MCF 10A (cell line): ENCODE data around the gene GNB1L. TPM values are rescaled to one million over a fixed set of nuclear protein-coding genes. Genes with fewer than 3 reads are reported as not detected.

Experiments
- BruUV-seq: library from RNA; stranded (reverse); fragments of 400-500 nt; replicated peaks from 2 replicates; lab custom pipeline; 2021; lab: Mats Ljungman, UMichigan
- CTCF ChIA-PET: fragments of 300-600 bp; sonication (Branson Sonifier 250); formaldehyde crosslinking; extraction: SDS; loops from one replicate; lab custom pipeline; 2021; ENCODE audit warnings: antibody characterized with exemption, inconsistent platforms; lab: Yijun Ruan, JAX
- POLR2A ChIA-PET: fragments of 300-600, 350-650 bp; sonication (Branson Sonifier 250); formaldehyde crosslinking; extraction: SDS; loops from one replicate; lab custom pipeline; 2020; ENCODE audit warnings: antibody characterized with exemption, inconsistent platforms; lab: Yijun Ruan, JAX
- DNase-seq: peaks from one replicate; pipeline ENCODE4 v3.0.0-alpha.2; 2018; ENCODE audit not compliant: unreplicated experiment
- H3K27ac Mint-ChIP-seq: one replicate; pipeline ENCODE4 v1.8.0; 2022; ENCODE audit warnings: mild to moderate bottlenecking, low read depth, mixed read lengths; ENCODE audit not compliant: unreplicated experiment
- H3K27me3 Mint-ChIP-seq: one replicate; pipeline ENCODE4 v1.8.0; 2022; ENCODE audit warnings: mixed read lengths; ENCODE audit not compliant: insufficient read depth, unreplicated experiment
- H3K36me3 Mint-ChIP-seq: one replicate; pipeline ENCODE4 v1.8.0; 2022; ENCODE audit warnings: mild to moderate bottlenecking, moderate library complexity, mixed read lengths; ENCODE audit not compliant: insufficient read depth, unreplicated experiment
- H3K4me1 Mint-ChIP-seq: one replicate; pipeline ENCODE4 v1.8.0; 2022; ENCODE audit warnings: mixed read lengths; ENCODE audit not compliant: insufficient read depth, unreplicated experiment
- H3K4me3 Mint-ChIP-seq: one replicate; pipeline ENCODE4 v1.8.0; 2022; ENCODE audit warnings: mild to moderate bottlenecking, moderate library complexity, mixed read lengths; ENCODE audit not compliant: unreplicated experiment
- H3K9me3 Mint-ChIP-seq: one replicate; pipeline ENCODE4 v1.8.0; 2022; ENCODE audit warnings: mixed read lengths; ENCODE audit not compliant: unreplicated experiment
- CTCF ChIP-seq: fragments of 200-600 bp; IDR thresholded peaks from one replicate; pipeline ENCODE4 v1.8.0; 2022; ENCODE audit warnings: antibody characterized with exemption, mild to moderate bottlenecking; ENCODE audit not compliant: unreplicated experiment
- intact Hi-C: fragments of 100-400 bp; cut with micrococcal nuclease; formaldehyde crosslinking; loops from 2 replicates; pipeline ENCODE4 v1.14.1; 2022
- total RNA-seq: library from RNA; stranded (reverse); gene quantifications from 2 replicates; pipeline ENCODE4 v1.2.3, GENCODE V29; 2022

The GNB1L gene
- total RNA-seq, 1 experiment from 2014 or later: 4.3 TPM

- H3K9me3 Mint-ChIP-seq: no peaks in the 10 kb centered on the region
- BruUV-seq: no TSS peak
- DNase-seq: no peak
- ChIA-PET POLR2A (no interaction called here), CTCF (no interaction called here)
- H3K27me3 Mint-ChIP-seq: peaks cover 6% of the 10 kb centered on the region
- no peaks in the 10 kb centered on the region for H3K4me1 Mint-ChIP-seq
- intact Hi-C loops: no loop called here
- no peak overlapping the region for H3K27ac Mint-ChIP-seq
- H3K4me3 Mint-ChIP-seq: no peak overlapping the region
- no peak for TF ChIP-seq CTCF
- H3K36me3 Mint-ChIP-seq: no peaks in the 10 kb centered on the region
Measured at GRCh38 chr22:19767427-19768341, 87.0 kb downstream of the GNB1L start.

- no TSS peak for BruUV-seq
- Mint-ChIP-seq H3K27ac (no peak overlapping the region), H3K9me3 (no peaks in the 10 kb centered on the region), H3K27me3 (no peaks in the 10 kb centered on the region), H3K4me1 (no peaks in the 10 kb centered on the region), H3K36me3 (no peaks in the 10 kb centered on the region), H3K4me3 (no peak overlapping the region)
- DNase-seq: no peak
- TF ChIP-seq CTCF: no peak
- intact Hi-C loops: no loop called here
- CTCF ChIA-PET: no interaction called here
- POLR2A ChIA-PET: no interaction called here
Measured at GRCh38 chr22:19766511-19767426, 87.9 kb downstream of the GNB1L start.

GRCh38 chr22:19766240-19766510 is 88.5 kb downstream of the GNB1L start:
- no peak overlapping the region for H3K27ac Mint-ChIP-seq
- no peak for DNase-seq
- H3K9me3 Mint-ChIP-seq: no peaks in the 10 kb centered on the region
- CTCF ChIA-PET: interaction anchor here (0.9 kb wide), 1 partner anchor 16 kb away, joined by 4 read pairs; no protein-coding TSS in a partner anchor
- no TSS peak for BruUV-seq
- POLR2A ChIA-PET: no interaction called here
- no peak overlapping the region for H3K4me3 Mint-ChIP-seq
- TF ChIP-seq CTCF: no peak
- intact Hi-C loops: no loop called here
- H3K27me3 Mint-ChIP-seq: no peaks in the 10 kb centered on the region
- no peaks in the 10 kb centered on the region for H3K36me3 Mint-ChIP-seq
- no peaks in the 10 kb centered on the region for H3K4me1 Mint-ChIP-seq
